Stimulated activated CD8-positive, alpha-beta memory T cell treated with anti-CD3 and anti-CD28 coated beads, Interleukin-4, amount 100 ng/mL, for 24 hours (primary cell): Measurements from ENCODE around the gene RALB.
"Not testable (repeated sequence)": the region's sequence is repeated elsewhere in the genome, so short reads cannot be mapped to it uniquely, and the experiment has no call there.

Experiments used
- DNase-seq: peaks from one replicate; pipeline ENCODE4 v3.0.0-alpha.2; 2020; ENCODE audit warnings: low read depth

Gene RALB

DNA sequence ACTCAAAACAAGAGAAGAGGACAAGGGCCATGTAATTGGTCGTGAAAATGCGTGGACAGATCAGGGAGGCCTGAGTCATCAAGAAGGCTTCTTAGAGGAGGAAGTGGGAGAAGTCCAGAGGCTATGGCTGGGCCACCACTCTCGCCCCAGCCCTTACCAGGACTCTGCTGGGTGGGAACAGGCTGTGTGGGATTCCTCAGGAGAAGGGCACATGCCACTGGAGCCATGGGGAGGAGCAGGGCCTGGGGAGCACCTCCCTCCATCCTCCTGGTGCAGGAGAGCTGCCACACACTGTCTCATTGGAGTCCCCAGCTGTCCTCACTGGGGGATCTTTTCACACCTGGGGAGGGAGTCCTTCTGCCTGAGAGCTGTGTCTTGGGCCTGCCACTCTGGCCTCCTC, 9.4 kb upstream of the RALB start:
- no peak for DNase-seq

DNA sequence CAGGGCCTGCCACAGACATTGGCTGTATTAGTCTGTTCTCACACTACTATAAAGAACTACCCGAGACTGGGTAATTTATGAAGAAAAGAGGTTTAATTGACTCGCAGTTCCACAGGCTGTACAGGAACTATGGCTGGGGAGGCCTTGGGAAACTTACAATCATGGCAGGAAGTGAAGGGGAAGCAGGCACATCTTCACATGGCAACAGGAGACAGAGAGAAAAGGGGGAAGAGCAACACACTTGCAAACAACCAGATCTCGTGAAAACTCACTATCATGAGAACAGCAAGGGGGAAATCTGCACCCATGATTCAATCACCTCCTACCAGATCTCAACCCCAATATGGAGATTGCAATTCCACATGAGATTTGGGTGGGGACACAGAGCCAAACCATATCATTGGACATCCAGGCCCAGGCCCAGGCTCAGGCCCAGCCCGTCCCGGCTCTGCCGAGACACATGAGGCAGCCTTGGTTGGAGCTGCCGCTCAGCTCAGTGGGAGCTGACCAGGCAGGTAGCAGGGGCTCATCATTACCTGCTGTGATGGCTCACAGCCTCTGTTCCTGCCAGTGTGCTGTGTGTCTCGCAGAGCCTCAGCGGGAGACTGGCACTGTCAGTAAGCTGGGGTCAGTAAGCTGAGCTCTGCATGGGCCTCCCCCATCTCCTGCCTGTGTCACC, 8.6 kb upstream of the RALB start:
- DNase-seq = no peak

- DNase-seq = no peak
Measured at GRCh38 chr2:120244656-120245519, 7.8 kb upstream of the RALB start.

DNA sequence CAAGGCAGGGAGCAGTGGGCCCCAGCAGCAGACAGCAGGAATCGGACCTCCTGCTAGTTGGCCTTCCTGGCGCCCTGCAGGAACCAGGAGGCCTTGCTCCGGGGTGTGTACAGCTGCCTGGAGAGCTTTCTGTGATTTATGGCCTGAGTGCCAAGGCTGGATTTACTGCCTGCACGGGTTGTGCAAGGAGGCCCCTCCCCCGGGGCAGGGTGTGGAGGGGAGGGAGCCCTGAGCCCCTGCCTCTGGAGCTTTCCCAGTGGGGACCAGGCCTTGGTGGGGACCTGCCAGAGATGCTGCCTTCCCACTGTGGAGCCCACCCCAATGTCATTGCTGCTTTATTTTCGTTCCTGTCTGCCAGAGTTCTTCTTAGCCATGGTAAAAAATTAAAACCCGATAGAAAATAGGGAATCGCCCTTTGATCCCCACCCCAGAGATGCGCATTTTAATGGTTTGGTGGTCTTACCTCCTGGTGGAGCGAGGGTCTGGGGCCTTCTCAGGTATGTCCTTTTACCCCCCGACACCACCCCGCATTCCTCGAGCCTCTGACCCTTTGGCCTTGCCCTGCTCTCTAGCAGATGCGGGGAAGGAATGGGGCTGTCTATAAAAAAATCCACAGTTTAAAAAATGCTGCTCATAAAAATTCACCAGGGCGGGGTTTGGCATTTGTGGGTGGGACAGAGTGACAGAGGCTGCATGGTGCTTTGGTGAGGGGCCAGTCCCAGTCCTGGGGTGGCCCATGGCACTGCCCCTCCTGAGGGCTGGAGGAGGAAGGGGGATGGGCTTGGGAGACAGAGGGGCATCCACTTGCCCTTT, 6.9 kb upstream of the RALB start:
- DNase-seq = no peak

GRCh38 chr2:120246546-120247300, 5.9 kb upstream of the RALB start:
- no peak for DNase-seq

GRCh38 chr2:120247851-120248250, 4.8 kb upstream of the RALB start:
- no peak for DNase-seq

GRCh38 chr2:120250640-120251039, 2.0 kb upstream of the RALB start:
- no peak for DNase-seq

- no peak for DNase-seq
Measured at GRCh38 chr2:120251078-120251477, 1.6 kb upstream of the RALB start.

DNA sequence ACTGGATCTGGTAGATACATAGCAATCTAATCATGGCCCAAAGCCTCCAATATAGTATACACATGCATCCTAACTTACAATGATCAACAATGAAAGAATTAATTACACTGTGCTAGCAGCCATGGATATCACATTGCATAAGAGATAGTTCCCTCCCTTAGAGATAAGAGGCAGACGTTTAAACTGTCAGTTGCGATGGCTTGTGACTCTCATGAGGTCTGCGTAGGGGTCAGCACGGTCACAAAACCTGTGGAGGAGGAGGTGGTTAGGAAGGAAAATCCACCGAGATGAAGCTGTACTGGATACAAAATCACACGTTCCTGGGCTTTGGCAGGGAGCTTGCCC, 800 bp upstream of the RALB start:
- DNase-seq = no peak

DNA sequence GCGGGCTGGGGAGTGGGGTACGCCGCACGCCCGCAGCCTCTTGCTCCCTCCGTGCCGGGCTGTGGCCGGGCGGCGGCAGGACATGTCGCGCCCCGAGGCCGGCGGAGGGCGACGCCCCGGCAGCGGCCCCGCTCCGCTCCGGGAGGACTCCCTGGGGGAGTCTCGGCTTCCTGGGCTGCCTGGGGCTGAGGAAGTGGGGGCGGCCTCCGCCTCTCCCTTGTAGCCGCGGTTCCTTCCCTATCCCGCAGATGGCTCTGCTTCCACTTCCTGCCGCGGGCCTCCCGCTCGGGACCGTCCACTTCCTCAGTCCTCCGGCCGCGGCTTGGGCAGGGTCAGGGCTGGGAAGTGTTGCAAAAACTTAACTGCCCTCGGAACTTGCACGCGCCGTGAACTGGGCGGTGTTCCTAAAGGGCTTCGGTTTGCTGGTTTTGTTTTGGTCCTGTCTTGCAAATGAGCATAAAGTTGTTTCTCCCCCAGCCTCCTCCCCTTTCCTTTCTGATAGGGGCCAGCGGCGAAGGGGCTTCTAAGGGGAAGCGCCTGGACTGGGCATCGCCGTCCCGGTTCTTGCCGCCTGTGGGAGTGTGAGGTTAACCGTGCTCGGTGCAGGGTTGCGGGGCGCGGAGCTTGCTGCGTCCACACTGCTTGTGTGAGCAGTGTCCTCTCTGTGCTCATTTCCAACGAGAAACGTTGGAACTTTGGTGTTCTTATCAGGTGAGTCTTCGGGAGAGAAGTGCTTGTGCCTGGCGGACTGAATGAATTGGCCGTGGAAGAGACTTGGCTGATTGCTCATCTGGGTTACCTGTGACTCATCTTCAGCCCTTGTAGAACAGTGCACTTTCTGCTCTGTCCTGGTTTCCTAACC, 600 bp downstream of the RALB start:
- DNase-seq = peak; percentile 26

GRCh38 chr2:120254178-120254577, 1.5 kb downstream of the RALB start:
- DNase-seq = no peak

- no peak for DNase-seq
Measured at GRCh38 chr2:120255071-120255470, 2.4 kb downstream of the RALB start.

- DNase-seq = no peak
Measured at GRCh38 chr2:120255986-120256650, 3.5 kb downstream of the RALB start.

GRCh38 chr2:120256651-120257000, 4.0 kb downstream of the RALB start:
- DNase-seq = no peak

DNA sequence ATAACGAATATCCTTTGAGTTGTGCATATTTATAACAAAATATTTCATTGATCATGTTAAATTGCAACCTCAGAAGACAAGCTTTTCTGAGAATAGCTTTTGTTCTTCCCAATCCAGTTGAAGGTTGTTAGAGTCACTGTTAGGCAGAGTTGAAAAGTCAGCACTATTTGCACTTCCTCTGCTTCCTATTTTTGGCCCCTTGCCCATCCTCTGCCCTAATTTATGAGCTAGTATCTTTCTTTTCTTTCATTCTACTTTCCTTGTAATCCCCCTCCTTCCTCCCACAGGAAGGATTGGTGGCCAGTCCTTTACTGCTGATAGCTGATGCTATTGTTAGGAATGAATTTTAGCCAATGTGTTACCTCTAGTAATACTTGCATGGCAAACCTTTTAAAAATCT, 4.9 kb downstream of the RALB start:
- no peak for DNase-seq

DNA sequence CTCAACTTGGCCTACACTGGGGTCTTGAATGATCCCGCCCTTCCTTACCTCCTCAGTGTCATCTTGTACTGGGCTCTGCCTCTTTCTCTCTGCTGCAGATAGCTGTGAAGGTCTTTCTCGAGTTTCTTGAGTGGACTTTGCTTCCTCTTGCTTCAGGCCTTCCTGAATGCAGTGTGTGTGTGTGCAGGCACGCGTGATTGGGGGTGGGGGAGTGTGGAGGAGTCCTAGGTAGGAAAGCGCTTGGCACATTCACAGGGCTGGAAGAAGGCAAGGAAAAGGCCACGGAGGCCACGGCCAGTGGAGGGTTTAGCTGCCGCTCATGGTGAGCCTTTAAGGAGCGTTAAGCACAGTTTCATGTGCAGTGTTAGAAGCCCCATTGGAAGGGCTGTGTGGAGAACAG, 5.5 kb downstream of the RALB start:
- DNase-seq = no peak

- not testable (repeated sequence) for DNase-seq
Measured at GRCh38 chr2:120259939-120260338, 7.3 kb downstream of the RALB start.

DNA sequence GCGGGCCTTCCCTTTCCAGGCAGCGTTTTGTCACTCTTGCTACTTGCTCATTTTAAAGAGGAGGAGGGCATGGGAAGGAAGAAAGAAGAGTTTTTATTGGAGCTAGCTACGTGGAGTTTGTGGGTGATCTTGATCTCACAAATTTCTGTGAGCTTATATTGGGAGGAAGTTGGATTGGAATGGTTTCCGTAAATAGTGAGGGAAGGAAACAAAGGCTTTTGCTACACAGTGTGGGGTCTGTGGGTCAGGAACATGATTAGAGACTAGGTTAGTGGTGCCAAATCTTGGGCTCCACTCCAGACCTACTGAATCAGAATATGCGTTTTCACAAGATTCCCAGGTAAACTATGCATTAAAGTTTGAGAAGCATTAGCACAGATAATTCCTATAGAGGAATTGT, 8.1 kb downstream of the RALB start:
- DNase-seq = no peak

GRCh38 chr2:120261387-120262006, 8.8 kb downstream of the RALB start:
- peak; percentile 24 for DNase-seq

GRCh38 chr2:120262150-120262549, 9.5 kb downstream of the RALB start:
- no peak for DNase-seq
